Midbrain (tissue), 1 donor: ENCODE results near the gene MTUS2.

Source experiments
- DNase-seq: peaks from one replicate; lab custom pipeline; 2025; lab: John Stamatoyannopoulos, UW

Gene MTUS2

GRCh38 chr13:29230299-29230845 lies 410.2 kb downstream of the MTUS2 start:
- no peak for DNase-seq

DNA sequence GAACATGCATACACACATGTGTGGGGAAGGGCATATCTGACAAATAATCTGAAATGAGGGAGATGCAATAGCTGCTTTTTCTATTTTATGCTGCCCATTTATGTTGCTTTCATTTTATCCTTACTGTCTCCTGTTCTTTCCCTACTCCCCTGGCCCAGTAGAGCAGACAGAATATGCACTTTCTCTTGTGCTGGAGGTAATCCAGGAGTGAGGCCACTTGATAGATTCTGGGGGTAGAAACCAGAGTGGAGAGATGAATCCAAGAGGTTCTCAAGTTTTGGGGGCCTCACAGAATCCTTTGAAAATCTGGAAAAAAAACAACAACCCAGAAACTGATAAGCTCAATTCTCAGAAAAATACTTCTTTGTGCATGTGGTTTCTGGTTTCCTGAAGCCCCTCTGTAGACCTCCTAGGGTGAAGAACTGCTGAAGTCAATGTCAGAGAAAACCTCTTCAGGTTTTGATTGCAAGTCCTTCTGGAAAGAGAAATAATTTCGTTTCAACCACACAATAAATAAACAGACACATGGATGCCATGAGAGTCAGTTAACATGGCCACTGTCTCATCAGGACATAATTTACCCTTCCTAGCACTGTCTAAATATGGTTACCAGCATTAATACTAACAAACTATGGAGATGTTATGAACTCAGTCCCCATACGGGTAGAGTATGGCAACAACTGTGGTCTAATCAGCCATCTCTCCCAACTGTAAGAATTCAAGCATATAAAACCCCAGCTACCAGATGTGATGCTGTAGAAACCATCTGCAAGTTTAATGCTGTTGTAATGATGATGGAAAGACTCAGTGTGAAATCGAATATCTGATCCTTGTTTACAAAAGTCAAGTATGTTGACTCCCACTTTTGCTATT lies 419.8 kb downstream of the MTUS2 start:
- no peak for DNase-seq

DNA sequence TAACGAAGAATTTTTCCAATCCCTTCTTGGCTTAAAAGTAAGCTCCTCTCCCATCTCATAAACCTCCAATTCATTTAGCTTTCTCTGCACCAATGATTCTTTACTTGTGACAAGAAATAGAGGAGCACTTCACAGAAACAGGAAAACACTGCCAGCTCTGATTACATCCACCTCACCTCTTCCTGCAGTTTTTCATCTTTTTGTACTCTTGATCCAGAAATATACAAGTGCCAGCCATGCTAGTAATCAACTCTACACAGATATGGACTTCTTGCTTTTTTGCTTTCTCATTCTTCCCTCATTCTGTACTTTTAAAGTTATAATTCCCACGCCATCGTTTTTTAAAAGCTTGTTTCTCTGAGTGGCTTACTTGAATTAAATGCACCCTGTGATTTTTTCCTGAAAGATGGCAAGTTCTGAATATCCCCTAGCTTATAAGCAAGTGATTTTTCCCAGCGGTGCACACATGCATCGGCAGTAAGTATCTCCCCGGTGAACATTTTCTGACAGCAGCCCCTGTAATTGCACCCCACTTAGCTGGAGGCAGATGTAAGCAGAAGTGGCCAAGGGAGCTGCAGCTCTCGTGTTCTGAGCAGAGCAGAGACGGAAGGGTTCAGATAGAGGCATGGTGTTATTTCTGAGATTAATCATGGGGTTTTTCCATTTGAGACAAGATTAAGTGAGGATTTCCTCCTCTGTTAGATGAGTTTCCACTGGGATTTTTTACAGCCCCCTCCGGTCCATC lies 434.7 kb downstream of the MTUS2 start:
- no peak for DNase-seq

- no peak for DNase-seq
Measured at GRCh38 chr13:29255567-29255966, 435.4 kb downstream of the MTUS2 start.

DNA sequence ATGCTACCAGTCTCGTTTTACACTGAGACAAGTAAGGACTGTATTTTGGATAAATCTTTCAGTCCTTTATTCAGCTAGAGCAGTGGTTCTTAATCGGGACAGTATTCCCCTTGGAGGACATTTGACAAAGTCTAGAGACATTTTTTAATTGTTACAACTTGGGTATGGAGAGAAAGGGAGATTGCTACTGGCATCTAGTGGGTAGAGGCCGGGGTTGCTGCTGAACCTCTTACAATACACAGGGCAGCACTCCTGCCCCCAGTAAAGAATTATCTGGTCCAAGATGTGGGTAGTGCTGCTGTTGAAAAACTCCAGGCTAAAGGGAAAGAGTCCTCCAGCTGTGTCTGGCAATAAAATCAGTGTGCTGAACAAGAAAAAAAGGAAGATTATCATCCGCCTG lies 440.5 kb downstream of the MTUS2 start:
- no peak for DNase-seq

DNA sequence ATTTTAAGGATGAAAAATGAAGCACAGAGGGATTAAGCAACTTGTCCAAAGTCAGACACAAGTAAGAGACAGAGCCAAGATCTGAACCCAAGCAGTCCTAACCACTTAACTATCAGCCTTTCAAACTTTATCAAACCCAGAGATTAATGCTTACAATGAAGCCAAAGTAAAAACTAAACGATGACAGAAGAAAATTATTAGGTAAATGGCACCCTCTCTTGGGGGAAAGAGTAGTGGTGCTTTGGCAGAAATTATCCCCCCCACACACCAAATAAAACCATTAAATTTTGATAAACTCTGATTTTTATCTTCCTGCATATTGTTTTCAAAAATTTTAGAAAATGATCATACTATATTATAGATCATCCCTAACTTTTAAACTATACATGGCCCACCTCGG lies 446.1 kb downstream of the MTUS2 start:
- no peak for DNase-seq

DNA sequence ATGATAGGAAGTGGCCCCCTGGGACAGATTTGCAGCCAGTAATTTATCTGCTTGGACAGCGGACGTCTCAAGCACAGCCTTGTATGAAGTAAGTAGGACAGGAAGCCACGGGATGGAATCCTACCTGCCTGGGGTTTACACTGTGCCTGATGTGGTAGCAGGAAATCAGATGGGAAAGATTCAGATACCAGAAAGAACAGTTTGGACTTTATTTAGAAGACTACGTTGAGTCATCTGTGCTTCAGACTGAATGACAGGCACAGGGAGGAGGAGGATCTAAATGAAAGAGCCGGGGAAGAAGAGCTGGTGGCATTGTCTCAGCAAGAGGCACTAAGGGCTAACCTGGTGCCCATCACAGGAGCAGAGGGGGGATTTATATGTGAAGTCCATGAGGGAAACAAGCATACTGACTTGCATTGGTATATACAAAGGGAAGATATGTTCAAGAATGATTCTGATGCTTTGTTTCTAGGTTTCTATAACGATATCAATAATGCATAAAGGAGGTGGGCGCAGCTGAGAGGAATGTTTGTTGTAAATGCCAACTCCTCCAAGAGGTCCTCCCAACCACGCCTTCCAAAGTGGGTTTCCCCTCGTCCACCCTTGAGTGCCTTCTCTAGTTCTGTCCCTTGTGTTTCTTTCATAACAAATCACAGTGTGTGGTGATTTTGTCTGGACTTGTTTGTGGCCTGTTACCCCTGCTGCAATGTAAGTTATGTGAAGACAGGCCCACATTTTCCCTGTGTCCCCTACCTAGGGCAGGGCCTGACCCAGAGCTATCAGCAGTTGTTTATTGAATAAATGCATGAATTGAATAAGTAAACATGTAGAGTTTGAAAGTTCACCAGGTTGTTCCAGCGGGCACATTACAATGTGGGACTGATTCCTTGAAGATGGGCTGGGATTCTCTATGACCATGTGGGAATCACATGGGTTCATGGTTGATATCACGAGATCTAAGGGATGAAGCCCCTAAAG lies 446.9 kb downstream of the MTUS2 start:
- no peak for DNase-seq

- no peak for DNase-seq
Measured at GRCh38 chr13:29270271-29270985, 450.3 kb downstream of the MTUS2 start.

DNA sequence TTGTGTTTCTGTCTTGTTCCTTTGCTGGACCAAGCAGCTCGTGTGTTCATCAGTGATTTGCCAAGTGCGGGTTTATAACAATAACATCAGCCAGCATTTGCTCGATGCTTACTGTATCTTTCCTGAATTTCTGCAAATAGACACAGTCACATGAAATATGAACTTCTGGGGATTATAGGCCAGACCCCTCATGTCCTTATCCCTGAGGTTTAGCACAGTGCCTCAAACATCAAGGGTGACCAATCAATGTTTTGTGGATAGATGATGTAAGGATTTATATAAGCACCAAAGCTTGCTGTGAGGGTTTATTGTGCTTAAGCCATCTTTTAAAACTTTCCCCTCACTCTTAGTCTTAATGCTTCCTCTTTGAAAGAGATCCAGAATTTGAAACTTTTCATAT lies 451.5 kb downstream of the MTUS2 start:
- no peak for DNase-seq

- DNase-seq: no peak
Measured at GRCh38 chr13:29279356-29280254, 459.5 kb downstream of the MTUS2 start.

GRCh38 chr13:29281932-29282495 lies 461.9 kb downstream of the MTUS2 start:
- DNase-seq: no peak

- no peak for DNase-seq
Measured at GRCh38 chr13:29284726-29285125, 464.6 kb downstream of the MTUS2 start.

- no peak for DNase-seq
Measured at GRCh38 chr13:29287237-29287636, 467.1 kb downstream of the MTUS2 start.

- no peak for DNase-seq
Measured at GRCh38 chr13:29292045-29292444, 471.9 kb downstream of the MTUS2 start.

DNA sequence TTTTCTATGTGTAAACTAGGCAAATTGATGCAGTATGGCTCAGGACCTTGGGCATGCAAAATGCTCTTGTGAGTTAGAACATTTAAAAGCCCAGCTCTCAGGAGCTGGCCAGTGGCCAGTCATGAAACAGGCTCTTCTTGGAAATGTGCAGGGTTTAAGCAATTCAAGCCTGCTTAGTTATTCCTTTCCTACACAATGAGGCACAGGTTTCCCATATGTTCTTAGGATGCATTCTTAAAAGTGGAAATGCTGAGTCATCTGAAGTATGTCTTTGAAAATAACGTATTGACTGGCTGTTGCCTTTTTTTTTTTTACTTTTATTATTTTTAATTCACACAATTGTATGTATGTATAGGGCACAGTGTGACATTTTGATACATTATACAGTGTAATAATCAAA lies 474.7 kb downstream of the MTUS2 start:
- no peak for DNase-seq

DNA sequence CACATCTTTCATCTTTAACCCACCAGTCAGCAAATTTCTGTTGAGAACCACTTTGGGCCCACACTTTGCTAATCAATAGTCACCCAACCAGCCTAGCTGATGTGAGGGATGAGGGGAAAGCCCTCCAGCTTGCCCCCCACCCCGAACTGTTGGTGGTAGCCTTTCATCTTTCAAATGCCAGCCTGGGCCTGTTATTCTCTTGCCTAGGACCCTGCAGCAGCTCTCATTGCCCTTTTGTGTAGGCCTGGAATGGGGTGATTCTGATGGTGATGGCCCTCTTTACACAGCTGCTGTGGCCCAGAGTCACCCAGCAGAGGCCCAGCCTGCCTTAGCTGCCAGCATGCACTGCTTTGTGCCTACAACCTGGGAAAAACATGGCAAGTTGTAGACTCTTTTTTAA lies 480.9 kb downstream of the MTUS2 start:
- no peak for DNase-seq

- no peak for DNase-seq
Measured at GRCh38 chr13:29304148-29304547, 484.0 kb downstream of the MTUS2 start.

DNA sequence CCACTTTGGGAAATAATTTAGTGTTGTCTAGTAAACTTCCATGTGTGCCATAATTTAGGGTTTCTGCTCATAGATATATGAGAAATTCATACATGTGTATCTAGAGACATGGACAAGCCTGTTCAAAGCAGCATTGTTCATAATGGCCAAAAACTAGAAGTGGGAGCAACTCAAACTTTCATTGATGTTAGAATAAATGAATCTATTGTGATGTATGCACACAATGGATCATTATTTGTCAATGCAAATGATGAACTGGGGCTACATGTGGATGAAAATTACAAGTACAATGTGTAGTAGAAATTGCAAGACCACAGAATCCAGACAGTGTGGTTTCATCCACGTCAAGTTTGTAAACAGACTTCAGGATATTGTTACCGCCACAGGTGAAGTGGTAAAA lies 490.7 kb downstream of the MTUS2 start:
- DNase-seq: peak; percentile 54

GRCh38 chr13:29315847-29316246 lies 495.7 kb downstream of the MTUS2 start:
- DNase-seq: no peak

- no peak for DNase-seq
Measured at GRCh38 chr13:29317828-29318227, 497.7 kb downstream of the MTUS2 start.
